NB4 (cell line): ENCODE measurements around the gene SPINT3.

Experiments
- DNase-seq: peaks from one replicate; pipeline ENCODE4 v3.0.0; 2010; ENCODE audit warnings: low read depth
- H3K4me3 ChIP-seq: one replicate; pipeline ENCODE4 v1.5.1; 2011; ENCODE audit warnings: mild to moderate bottlenecking, low read depth, low read length, moderate library complexity
- MYC ChIP-seq: IDR thresholded peaks from 2 replicates; pipeline ENCODE4 v1.6.1; 2011; ENCODE audit warnings: low read depth, low read length
- POLR2A ChIP-seq: IDR thresholded peaks from 2 replicates; pipeline ENCODE4 v1.6.1; 2011; ENCODE audit warnings: mild to moderate bottlenecking; ENCODE audit not compliant: insufficient read length; ENCODE audit errors: extremely low read depth
- TF ChIP-seq, protein P1 (sequence below): IDR thresholded peaks from 2 replicates; pipeline ENCODE4 v1.6.1; 2011; ENCODE audit warnings: low read depth, low read length
- TF ChIP-seq, protein P2 (sequence below): IDR thresholded peaks from one replicate; pipeline ENCODE4 v1.5.1; 2012; ENCODE audit warnings: low read depth, low read length

SPINT3 gene

DNA sequence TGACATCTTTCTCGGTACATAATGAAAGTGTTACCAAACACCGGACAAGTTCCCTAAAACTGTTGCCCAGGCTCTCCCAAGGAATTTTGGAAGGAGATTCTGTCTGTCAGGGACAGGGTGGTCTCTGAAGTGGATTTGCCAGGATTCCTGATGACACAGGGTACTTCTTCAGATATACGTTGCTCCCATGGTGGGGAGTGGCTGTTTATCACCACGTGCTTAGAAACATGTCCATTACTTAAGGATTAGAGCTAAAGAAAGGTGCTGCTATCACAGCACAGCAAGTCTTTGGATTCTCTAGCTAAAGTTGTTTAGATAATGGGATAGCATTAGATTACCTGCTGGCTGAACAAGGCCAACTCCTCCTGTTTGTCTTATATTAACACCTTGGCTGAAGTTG is 6.3 kb downstream of the SPINT3 start:
- TF ChIP-seq, protein P1, sequence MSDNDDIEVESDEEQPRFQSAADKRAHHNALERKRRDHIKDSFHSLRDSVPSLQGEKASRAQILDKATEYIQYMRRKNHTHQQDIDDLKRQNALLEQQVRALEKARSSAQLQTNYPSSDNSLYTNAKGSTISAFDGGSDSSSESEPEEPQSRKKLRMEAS = no peak
- TF ChIP-seq POLR2A (no peak), MYC (no peak)
- TF ChIP-seq, protein P2, sequence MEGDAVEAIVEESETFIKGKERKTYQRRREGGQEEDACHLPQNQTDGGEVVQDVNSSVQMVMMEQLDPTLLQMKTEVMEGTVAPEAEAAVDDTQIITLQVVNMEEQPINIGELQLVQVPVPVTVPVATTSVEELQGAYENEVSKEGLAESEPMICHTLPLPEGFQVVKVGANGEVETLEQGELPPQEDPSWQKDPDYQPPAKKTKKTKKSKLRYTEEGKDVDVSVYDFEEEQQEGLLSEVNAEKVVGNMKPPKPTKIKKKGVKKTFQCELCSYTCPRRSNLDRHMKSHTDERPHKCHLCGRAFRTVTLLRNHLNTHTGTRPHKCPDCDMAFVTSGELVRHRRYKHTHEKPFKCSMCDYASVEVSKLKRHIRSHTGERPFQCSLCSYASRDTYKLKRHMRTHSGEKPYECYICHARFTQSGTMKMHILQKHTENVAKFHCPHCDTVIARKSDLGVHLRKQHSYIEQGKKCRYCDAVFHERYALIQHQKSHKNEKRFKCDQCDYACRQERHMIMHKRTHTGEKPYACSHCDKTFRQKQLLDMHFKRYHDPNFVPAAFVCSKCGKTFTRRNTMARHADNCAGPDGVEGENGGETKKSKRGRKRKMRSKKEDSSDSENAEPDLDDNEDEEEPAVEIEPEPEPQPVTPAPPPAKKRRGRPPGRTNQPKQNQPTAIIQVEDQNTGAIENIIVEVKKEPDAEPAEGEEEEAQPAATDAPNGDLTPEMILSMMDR = no peak
- H3K4me3 ChIP-seq = no peak overlapping the region
- DNase-seq = no peak

DNA sequence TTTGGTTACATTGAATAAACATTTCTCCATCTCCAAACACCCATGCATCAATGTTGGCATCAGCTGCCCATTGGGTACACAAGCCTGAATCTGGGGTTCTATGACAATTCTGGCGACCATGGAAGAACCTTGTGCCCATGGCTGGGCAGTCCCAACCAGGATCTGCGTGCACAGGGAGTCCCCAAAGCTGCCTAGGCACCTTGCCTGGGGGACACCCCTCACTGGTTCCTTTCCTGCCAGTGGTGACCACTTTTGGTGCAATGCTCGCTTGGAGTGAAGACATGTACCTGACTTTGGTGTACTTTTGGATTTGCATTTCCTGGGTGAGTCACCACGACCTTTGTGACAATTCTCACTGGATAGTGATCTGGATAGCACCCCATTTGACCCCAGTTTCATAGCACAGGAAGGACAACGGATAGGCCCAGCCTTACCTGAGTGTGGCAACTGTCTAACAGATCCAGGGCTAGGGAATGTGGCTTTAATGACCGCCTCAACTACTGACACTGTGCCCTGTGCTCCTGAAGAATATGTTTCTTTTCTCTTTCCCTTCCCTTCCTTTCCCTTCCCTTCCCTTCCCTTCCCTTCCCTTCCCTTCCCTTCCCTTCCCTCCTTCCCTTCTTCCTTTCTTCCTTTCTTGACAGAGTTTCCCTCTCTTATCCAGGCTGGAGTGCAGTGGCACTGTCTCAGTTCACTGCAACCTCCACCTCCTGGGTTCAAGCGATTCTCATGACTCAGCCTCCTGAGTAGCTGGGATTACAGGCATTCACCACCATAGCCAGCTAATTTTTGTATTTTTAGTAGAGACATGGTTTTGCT is 7.1 kb downstream of the SPINT3 start:
- DNase-seq = no peak
- H3K4me3 ChIP-seq = no peak overlapping the region

DNA sequence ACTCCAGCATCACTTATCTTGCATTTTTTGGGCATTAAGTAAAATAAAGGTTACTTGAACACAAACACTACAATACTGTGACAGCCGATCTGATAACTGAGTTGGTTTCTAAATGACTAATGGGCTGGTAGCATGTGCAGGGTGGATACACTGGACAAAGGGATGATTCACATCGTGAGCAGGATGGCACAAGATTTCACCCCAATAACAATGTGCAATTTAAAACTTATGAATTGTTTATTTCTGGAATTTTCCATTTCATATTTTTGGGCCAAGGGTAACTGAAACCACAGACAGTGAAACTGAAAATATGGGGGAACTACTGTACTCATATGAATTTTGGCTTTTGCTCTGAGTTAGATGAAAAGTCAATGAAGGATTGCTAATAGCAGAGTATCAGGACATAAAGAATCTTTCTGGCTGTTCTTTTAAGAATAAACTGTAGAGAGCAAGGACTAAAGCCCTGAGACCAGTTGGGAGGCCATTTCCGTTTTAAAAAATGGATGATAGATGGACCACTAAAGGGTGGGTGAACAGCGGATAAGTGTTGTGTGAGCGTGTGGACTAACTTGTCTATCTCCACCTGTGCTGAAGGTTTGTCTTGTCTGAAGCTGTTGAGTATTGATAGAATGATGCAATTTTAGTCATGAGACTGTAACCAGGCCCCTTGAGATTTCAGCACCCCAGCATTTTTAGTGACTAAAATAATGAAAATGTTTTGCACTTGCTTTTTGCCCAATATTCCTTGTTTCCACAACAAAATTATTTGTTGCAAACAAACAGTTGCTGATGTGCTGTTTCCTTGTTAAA is 8.2 kb downstream of the SPINT3 start:
- no peak overlapping the region for H3K4me3 ChIP-seq
- no peak for DNase-seq
- TF ChIP-seq MYC (no peak), POLR2A (no peak)
- TF ChIP-seq, protein P1 = no peak
- TF ChIP-seq, protein P2 = no peak

More for the DNA sequence above, 7.1 kb downstream of the SPINT3 start:
- TF ChIP-seq, protein P1 = no peak
- TF ChIP-seq POLR2A = no peak
- TF ChIP-seq, protein P2 = no peak
- no peak for TF ChIP-seq MYC

DNA sequence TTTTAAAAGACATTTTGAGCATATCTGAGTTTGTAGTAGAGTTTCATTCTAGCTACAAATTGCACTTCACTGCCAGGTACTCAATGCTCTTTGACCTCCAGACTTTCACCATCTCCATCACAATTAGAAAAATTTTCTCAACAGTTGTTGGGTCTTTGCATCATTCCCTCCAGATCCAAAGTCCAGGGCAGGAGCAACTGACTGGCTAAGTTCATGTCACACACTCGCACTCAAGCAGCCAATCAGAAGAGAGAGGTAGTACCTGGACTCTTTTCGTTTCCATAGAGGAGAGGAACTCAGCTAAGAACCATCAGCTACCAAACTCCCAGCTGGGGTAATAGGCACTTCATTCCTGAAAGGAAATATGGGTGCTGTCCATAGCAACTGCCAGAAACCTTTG is 9.0 kb downstream of the SPINT3 start:
- TF ChIP-seq, protein P1 = no peak
- TF ChIP-seq MYC = no peak
- no peak for TF ChIP-seq POLR2A
- TF ChIP-seq, protein P2 = no peak
- DNase-seq = no peak
- H3K4me3 ChIP-seq = no peak overlapping the region

DNA sequence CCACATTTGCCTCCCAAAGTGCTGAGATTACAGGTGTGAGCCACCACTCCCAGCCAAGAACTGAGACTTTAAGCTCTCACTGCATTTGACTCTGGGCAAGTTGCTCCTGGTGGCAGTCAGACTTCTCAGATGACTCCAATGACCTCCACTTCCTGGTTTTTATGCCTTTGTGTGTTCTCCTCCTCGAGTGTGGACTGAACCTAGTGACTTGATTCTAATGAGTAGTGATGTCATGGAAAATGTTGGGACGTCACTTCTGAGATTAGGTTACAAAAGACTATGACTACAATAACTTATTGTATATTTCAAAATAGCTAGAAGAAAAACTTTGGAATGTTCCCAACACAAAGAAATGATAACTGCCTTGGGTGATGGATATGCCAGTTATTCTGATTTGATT is 12.0 kb downstream of the SPINT3 start:
- no peak for TF ChIP-seq MYC
- no peak overlapping the region for H3K4me3 ChIP-seq
- no peak for DNase-seq

DNA sequence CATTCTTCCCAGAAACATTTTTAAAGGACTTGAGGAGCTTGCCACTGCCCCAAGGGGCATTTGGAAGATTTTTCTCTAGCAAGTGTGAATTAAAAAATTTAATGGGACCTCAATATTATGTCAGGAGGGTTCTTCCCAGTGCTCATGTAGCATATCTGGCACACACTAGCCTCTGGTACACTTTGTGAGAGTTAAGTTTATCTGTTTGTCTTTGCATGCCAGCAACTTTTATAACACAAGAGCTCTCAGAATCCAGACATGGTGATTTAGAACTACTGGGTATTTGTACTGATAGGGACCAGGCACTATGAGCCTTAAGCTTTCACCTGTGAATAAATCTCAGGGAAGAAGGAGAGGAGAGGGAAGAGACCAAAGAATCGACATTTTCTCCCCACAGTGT is 12.9 kb downstream of the SPINT3 start:
- H3K4me3 ChIP-seq = no peak overlapping the region
- TF ChIP-seq MYC = no peak
- TF ChIP-seq, protein P1 = no peak
- TF ChIP-seq, protein P2 = no peak
- no peak for DNase-seq
